HCT116 (cell line): ENCODE results near the gene ASB6. TPM values are rescaled to one million over a fixed set of nuclear protein-coding genes. Genes with fewer than 3 reads are reported as not detected.

Experiments used
- ATAC-seq: fragments of 200-7000 bp; cut with Tn5 transposase; 2 replicates; pipeline ENCODE4 v1.9.1; 2020; ENCODE audit warnings: mild to moderate bottlenecking, moderate library complexity
- BruUV-seq: library from RNA; stranded (reverse); fragments of 400-500 nt; replicated peaks from 2 replicates; lab custom pipeline; 2021; lab: Mats Ljungman, UMichigan
- CTCF ChIA-PET: fragments of 300-600 bp; sonication (Branson Sonifier 250); formaldehyde crosslinking; loops from one replicate; lab custom pipeline; 2021; ENCODE audit warnings: antibody characterized with exemption; lab: Charles Lee
- POLR2A ChIA-PET: fragments of 300-600, 350-600 bp; sonication (Branson Sonifier 250); formaldehyde crosslinking; loops from one replicate; lab custom pipeline; 2021; ENCODE audit warnings: antibody characterized with exemption; lab: Charles Lee
- RAD21 ChIA-PET, 2 experiments: fragments of 300-600 bp; sonication (Branson Sonifier 250); formaldehyde crosslinking; loops; one replicate each; lab custom pipeline; 2023; ENCODE audit warnings: low total read pairs in 2 of 2; ENCODE audit not compliant: uncharacterized antibody in 2 of 2, unreplicated experiment in 2 of 2, low non-redundant PET in 1 of 2; lab: Charles Lee
- DNase-seq: peaks from one replicate; pipeline ENCODE4 v3.0.0-alpha.2; 2010; ENCODE audit warnings: low read depth, low spot score
- H2AFZ ChIP-seq: fragments of 200-600 bp; shearing (Covaris generic), sonication (generic); 2 replicates; pipeline ENCODE4 v1.6.1; 2017; ENCODE audit warnings: low read depth, mixed run types, mixed read lengths, antibody characterized with exemption, low read length; ENCODE audit not compliant: poor library complexity, severe bottlenecking
- H3K27ac ChIP-seq: 2 replicates; pipeline ENCODE4 v1.5.1; 2012; ENCODE audit warnings: low read depth, low read length
- H3K27me3 ChIP-seq: fragments of 200-600 bp; sonication (generic); 2 replicates; pipeline ENCODE4 v1.6.1; 2016; ENCODE audit warnings: mixed run types, low read length, mixed read lengths; ENCODE audit not compliant: insufficient read depth
- H3K36me3 ChIP-seq, 2 experiments: fragments of 200-500 bp in 1 of 2; fragments of 200-600 bp in 1 of 2; sonication (Bioruptor generic) in 1 of 2; sonication (generic) in 1 of 2; 2 replicates each; pipeline versions ENCODE4 v1.5.1 to v1.6.1; 2014 to 2016; ENCODE audit warnings: low read length in 2 of 2, inconsistent platforms in 1 of 2, mixed read lengths in 1 of 2, mixed run types in 1 of 2; ENCODE audit not compliant: insufficient read depth in 2 of 2, control insufficient read depth in 1 of 2
- H3K4me1 ChIP-seq, 2 experiments: fragments of 200-600 bp in 1 of 2; sonication (generic) in 1 of 2; 2 replicates each; pipeline versions ENCODE4 v1.5.1 to v1.6.1; 2012 to 2017; ENCODE audit warnings: low read length in 2 of 2, inconsistent platforms in 1 of 2, mild to moderate bottlenecking in 1 of 2, mixed read lengths in 1 of 2, mixed run types in 1 of 2, moderate library complexity in 1 of 2; ENCODE audit not compliant: insufficient read depth in 2 of 2, control insufficient read depth in 1 of 2
- H3K4me2 ChIP-seq: fragments of 200-600 bp; sonication (generic); 2 replicates; pipeline ENCODE4 v1.6.1; 2017; ENCODE audit warnings: mixed run types, low read length, mixed read lengths
- H3K4me3 ChIP-seq, 2 experiments: fragments of 200-600 bp in 1 of 2; sonication (generic) in 1 of 2; replicated peaks in 1 of 2; 2 replicates each; pipeline ENCODE4 v1.5.1; 2011 to 2016; ENCODE audit warnings: low read length in 2 of 2, control low read depth in 1 of 2, low read depth in 1 of 2, mild to moderate bottlenecking in 1 of 2, mixed read lengths in 1 of 2, mixed run types in 1 of 2
- H3K79me2 ChIP-seq: fragments of 200-600 bp; sonication (generic); 2 replicates; pipeline ENCODE4 v1.6.1; 2017; ENCODE audit warnings: mild to moderate bottlenecking, mixed run types, low read length, moderate library complexity, mixed read lengths; ENCODE audit not compliant: insufficient read depth
- H3K9ac ChIP-seq: fragments of 200-600 bp; sonication (generic); 2 replicates; pipeline ENCODE4 v1.6.1; 2016; ENCODE audit warnings: low read length, mixed read lengths
- H3K9me2 ChIP-seq: fragments of 200-600 bp; sonication (generic), shearing (Covaris generic); 2 replicates; pipeline ENCODE4 v1.6.1; 2017; ENCODE audit warnings: mixed run types, mild to moderate bottlenecking, moderate library complexity; ENCODE audit not compliant: insufficient read depth
- H3K9me3 ChIP-seq, 2 experiments: fragments of 200-500 bp in 1 of 2; fragments of 200-600 bp in 1 of 2; sonication (Bioruptor generic) in 1 of 2; sonication (generic) in 1 of 2; 2 replicates each; pipeline ENCODE4 v1.6.1; 2014 to 2017; ENCODE audit warnings: low read length in 2 of 2, mixed read lengths in 2 of 2, inconsistent platforms in 1 of 2, low read depth in 1 of 2, mild to moderate bottlenecking in 1 of 2, mixed run types in 1 of 2, moderate library complexity in 1 of 2; ENCODE audit not compliant: control insufficient read depth in 1 of 2, insufficient read depth in 1 of 2
- H4K20me1 ChIP-seq: fragments of 200-600 bp; sonication (generic), shearing (Covaris generic); 2 replicates; pipeline ENCODE4 v1.6.1; 2017; ENCODE audit warnings: mixed run types, mild to moderate bottlenecking, moderate library complexity; ENCODE audit not compliant: insufficient read depth
- CBX3 ChIP-seq: IDR thresholded peaks from 2 replicates; pipeline ENCODE4 v1.6.1; 2012; ENCODE audit warnings: low read depth
- CEBPB ChIP-seq: IDR thresholded peaks from 2 replicates; pipeline ENCODE4 v1.6.1; 2012; ENCODE audit warnings: low read depth
- EZH2 ChIP-seq: fragments of 200-600 bp; sonication (generic); IDR thresholded peaks from 2 replicates; pipeline ENCODE4 v1.6.1; 2017; ENCODE audit warnings: antibody characterized with exemption, mixed run types
- EZH2phosphoT487 ChIP-seq: fragments of 200-600 bp; IDR thresholded peaks from 2 replicates; pipeline ENCODE4 v1.6.1; 2018; ENCODE audit warnings: antibody characterized with exemption, borderline replicate concordance
- FOSL1 ChIP-seq: IDR thresholded peaks from 2 replicates; pipeline ENCODE4 v1.6.1; 2012; ENCODE audit warnings: low read depth
- JUND ChIP-seq: IDR thresholded peaks from 2 replicates; pipeline ENCODE4 v1.6.1; 2012
- POLR2A ChIP-seq: IDR thresholded peaks from 2 replicates; pipeline ENCODE4 v1.7.0; 2011; ENCODE audit warnings: borderline replicate concordance; ENCODE audit not compliant: insufficient read depth, insufficient read length; ENCODE audit errors: extremely low read depth
- POLR2AphosphoS5 ChIP-seq: IDR thresholded peaks from 2 replicates; pipeline ENCODE4 v1.6.1; 2011; ENCODE audit warnings: mild to moderate bottlenecking, low read depth, low read length, moderate library complexity
- RAD21 ChIP-seq: IDR thresholded peaks from 2 replicates; pipeline ENCODE4 v1.6.1; 2012; ENCODE audit warnings: low read depth, mild to moderate bottlenecking
- SIN3A ChIP-seq: IDR thresholded peaks from 2 replicates; pipeline ENCODE4 v1.6.1; 2012; ENCODE audit warnings: low read depth
- SP1 ChIP-seq: IDR thresholded peaks from 2 replicates; pipeline ENCODE4 v1.6.1; 2012; ENCODE audit warnings: low read depth
- YY1 ChIP-seq: IDR thresholded peaks from 2 replicates; pipeline ENCODE4 v1.6.1; 2011; ENCODE audit warnings: low read length, low read depth, moderate library complexity, mild to moderate bottlenecking; ENCODE audit not compliant: insufficient replicate concordance; ENCODE audit errors: extremely low read depth
- ZFX ChIP-seq: fragments of 450-650 bp; IDR thresholded peaks from 2 replicates; pipeline ENCODE4 v1.6.1; 2017
- ZNF274 ChIP-seq: fragments of 200-500 bp; sonication (Bioruptor generic); IDR thresholded peaks from 2 replicates; pipeline ENCODE4 v1.6.1; 2014; ENCODE audit warnings: mild to moderate bottlenecking, low read depth, low read length, inconsistent platforms
- intact Hi-C: fragments of 100-400 bp; cut with micrococcal nuclease; formaldehyde crosslinking; loops from 2 replicates; pipeline ENCODE4 v1.10.0; 2022
- total RNA-seq: library from RNA; stranded (reverse); gene quantifications from one replicate; pipeline ENCODE4 v1.2.1, GENCODE V29; 2021; ENCODE audit not compliant: unreplicated experiment
- TF ChIP-seq, protein P1 (sequence below): IDR thresholded peaks from 2 replicates; pipeline ENCODE4 v1.6.1; 2012
- TF ChIP-seq, protein P2 (sequence below): IDR thresholded peaks from 2 replicates; pipeline ENCODE4 v1.6.1; 2012; ENCODE audit warnings: low read depth
- TF ChIP-seq, protein P3 (sequence below), 3 experiments: fragments of 200-600 bp in 1 of 3; sonication (generic) in 1 of 3; IDR thresholded peaks in 2 of 3; conservative IDR thresholded peaks in 1 of 3; 2 replicates each; pipeline ENCODE4 v1.5.1; 2012 to 2017; ENCODE audit warnings: low read depth in 2 of 3, low read length in 2 of 3, antibody characterized with exemption in 1 of 3, borderline replicate concordance in 1 of 3, control low read depth in 1 of 3, mild to moderate bottlenecking in 1 of 3, mixed read lengths in 1 of 3, mixed run types in 1 of 3, moderate library complexity in 1 of 3; ENCODE audit not compliant: insufficient read depth in 1 of 3
- TF ChIP-seq, protein P4 (sequence below): IDR thresholded peaks from 2 replicates; pipeline ENCODE4 v1.6.1; 2011; ENCODE audit warnings: mild to moderate bottlenecking, low read length, moderate library complexity; ENCODE audit not compliant: insufficient replicate concordance; ENCODE audit errors: extremely low read depth

Gene ASB6
- total RNA-seq, 1 experiment from 2014 or later = 21.6 TPM

DNA sequence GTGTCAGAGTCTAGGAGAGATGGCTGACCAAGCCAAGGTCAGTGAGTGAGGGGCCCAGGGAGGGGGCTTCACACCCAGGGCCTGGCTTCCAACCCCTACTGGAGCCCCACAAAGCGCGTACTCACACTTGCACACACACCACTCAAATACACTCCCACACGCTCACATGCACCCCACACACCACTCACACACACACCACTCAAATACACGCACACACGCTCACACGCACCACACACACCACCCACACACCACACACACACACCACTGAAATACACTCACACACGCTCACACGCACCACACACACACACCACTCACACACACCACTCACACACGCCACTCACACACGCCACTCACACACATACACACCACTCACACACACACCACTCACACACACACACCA lies 5.7 kb upstream of the ASB6 start:
- intact Hi-C loops = no loop called here
- no peak for ATAC-seq
- BruUV-seq = no TSS peak

More for the DNA sequence above, 5.7 kb upstream of the ASB6 start:
- H3K4me2 ChIP-seq = no peak overlapping the region
- no peak overlapping the region for H3K27ac ChIP-seq
- no peaks in the 10 kb centered on the region for H3K79me2 ChIP-seq
- no peaks in the 10 kb centered on the region for H3K27me3 ChIP-seq
- H2AFZ ChIP-seq = no peak overlapping the region
- DNase-seq = no peak
- H3K9me2 ChIP-seq = no peaks in the 10 kb centered on the region
- H3K4me1 ChIP-seq = peaks cover 0 to 3% of the 10 kb centered on the region in 2 experiments; a peak in 2 of 4 replicates
- ChIA-PET CTCF (no interaction called here), POLR2A (no interaction called here), RAD21 (no interaction called here)
- H4K20me1 ChIP-seq = no peaks in the 10 kb centered on the region
- H3K9me3 ChIP-seq = no peaks in the 10 kb centered on the region
- H3K4me3 ChIP-seq = no peak overlapping the region
- no peak overlapping the region for H3K9ac ChIP-seq
- no peaks in the 10 kb centered on the region for H3K36me3 ChIP-seq
- TF ChIP-seq, protein P1, sequence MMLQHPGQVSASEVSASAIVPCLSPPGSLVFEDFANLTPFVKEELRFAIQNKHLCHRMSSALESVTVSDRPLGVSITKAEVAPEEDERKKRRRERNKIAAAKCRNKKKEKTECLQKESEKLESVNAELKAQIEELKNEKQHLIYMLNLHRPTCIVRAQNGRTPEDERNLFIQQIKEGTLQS = no peak
- TF ChIP-seq ZFX = no peak
- no peak for TF ChIP-seq ZNF274
- no peak for TF ChIP-seq EZH2
- TF ChIP-seq, protein P2, sequence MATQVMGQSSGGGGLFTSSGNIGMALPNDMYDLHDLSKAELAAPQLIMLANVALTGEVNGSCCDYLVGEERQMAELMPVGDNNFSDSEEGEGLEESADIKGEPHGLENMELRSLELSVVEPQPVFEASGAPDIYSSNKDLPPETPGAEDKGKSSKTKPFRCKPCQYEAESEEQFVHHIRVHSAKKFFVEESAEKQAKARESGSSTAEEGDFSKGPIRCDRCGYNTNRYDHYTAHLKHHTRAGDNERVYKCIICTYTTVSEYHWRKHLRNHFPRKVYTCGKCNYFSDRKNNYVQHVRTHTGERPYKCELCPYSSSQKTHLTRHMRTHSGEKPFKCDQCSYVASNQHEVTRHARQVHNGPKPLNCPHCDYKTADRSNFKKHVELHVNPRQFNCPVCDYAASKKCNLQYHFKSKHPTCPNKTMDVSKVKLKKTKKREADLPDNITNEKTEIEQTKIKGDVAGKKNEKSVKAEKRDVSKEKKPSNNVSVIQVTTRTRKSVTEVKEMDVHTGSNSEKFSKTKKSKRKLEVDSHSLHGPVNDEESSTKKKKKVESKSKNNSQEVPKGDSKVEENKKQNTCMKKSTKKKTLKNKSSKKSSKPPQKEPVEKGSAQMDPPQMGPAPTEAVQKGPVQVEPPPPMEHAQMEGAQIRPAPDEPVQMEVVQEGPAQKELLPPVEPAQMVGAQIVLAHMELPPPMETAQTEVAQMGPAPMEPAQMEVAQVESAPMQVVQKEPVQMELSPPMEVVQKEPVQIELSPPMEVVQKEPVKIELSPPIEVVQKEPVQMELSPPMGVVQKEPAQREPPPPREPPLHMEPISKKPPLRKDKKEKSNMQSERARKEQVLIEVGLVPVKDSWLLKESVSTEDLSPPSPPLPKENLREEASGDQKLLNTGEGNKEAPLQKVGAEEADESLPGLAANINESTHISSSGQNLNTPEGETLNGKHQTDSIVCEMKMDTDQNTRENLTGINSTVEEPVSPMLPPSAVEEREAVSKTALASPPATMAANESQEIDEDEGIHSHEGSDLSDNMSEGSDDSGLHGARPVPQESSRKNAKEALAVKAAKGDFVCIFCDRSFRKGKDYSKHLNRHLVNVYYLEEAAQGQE = no peak
- no peak for TF ChIP-seq POLR2A
- TF ChIP-seq, protein P3, sequence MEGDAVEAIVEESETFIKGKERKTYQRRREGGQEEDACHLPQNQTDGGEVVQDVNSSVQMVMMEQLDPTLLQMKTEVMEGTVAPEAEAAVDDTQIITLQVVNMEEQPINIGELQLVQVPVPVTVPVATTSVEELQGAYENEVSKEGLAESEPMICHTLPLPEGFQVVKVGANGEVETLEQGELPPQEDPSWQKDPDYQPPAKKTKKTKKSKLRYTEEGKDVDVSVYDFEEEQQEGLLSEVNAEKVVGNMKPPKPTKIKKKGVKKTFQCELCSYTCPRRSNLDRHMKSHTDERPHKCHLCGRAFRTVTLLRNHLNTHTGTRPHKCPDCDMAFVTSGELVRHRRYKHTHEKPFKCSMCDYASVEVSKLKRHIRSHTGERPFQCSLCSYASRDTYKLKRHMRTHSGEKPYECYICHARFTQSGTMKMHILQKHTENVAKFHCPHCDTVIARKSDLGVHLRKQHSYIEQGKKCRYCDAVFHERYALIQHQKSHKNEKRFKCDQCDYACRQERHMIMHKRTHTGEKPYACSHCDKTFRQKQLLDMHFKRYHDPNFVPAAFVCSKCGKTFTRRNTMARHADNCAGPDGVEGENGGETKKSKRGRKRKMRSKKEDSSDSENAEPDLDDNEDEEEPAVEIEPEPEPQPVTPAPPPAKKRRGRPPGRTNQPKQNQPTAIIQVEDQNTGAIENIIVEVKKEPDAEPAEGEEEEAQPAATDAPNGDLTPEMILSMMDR (IDR thresholded peaks at IDR 0.05 in 2 of 3, conservative IDR thresholded peaks at IDR 0.05 in 1 of 3; ENCODE audit: borderline replicate concordance in 1 of 3, insufficient read depth in 1 of 3, low read depth in 2 of 3, low read length in 2 of 3) = no peak
- TF ChIP-seq CEBPB = no peak
- TF ChIP-seq RAD21 = no peak
- TF ChIP-seq YY1 = no peak
- TF ChIP-seq, protein P4, sequence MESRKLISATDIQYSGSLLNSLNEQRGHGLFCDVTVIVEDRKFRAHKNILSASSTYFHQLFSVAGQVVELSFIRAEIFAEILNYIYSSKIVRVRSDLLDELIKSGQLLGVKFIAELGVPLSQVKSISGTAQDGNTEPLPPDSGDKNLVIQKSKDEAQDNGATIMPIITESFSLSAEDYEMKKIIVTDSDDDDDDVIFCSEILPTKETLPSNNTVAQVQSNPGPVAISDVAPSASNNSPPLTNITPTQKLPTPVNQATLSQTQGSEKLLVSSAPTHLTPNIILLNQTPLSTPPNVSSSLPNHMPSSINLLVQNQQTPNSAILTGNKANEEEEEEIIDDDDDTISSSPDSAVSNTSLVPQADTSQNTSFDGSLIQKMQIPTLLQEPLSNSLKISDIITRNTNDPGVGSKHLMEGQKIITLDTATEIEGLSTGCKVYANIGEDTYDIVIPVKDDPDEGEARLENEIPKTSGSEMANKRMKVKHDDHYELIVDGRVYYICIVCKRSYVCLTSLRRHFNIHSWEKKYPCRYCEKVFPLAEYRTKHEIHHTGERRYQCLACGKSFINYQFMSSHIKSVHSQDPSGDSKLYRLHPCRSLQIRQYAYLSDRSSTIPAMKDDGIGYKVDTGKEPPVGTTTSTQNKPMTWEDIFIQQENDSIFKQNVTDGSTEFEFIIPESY = no peak
- TF ChIP-seq FOSL1 = no peak
- TF ChIP-seq SP1 = no peak
- TF ChIP-seq JUND = no peak
- TF ChIP-seq EZH2phosphoT487 = no peak
- TF ChIP-seq CBX3 = no peak
- TF ChIP-seq SIN3A = no peak
- TF ChIP-seq POLR2AphosphoS5 = no peak
- TF ChIP-seq, all 23 proteins: peak for 0
